ENCODE data around the gene NCOA4. TPM values are rescaled to one million over a fixed set of nuclear protein-coding genes. Genes with fewer than 3 reads are reported as not detected.

NCOA4 gene
- total RNA-seq, 1 experiment from 2014 or later: 68.0 TPM

DNA sequence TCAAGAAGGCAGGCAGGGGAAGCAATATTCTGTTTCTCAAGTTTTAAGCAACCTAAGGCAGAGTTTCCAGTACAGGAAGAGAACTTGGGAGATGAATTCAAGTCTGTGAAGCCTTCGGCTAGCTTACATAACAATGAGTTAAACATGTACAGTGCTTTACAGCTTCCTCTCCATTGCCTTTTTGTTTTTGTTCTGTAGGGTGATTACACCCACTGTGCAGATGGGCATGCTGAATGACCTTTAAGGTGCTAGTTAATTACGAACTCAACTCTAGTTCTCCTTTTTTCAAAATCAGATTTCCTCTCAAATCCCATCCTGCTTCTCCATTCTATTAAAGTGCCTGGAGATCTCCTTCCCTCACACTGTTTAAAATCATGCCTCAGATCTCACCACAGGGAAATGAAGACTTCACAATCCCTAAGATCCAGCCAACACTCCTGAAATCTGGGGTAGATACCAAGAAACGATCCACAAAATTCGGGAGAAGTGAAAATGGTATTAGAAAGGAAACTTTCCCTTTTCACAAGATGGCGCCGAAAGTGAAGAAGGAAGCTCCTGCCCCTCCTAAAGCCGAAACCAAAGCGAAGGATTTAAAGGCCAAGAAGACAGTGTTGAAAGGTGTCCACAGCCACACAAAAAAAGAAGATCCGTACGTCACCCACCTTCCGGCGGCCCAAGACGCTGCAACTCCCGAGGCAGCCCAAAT is 32.5 kb upstream of the NCOA4 start:
- H3K36me3 ChIP-seq (ENCODE audit: control insufficient read depth in 1 of 2, insufficient read depth in 2 of 2, low read length in 2 of 2): no peaks in the 10 kb centered on the region
- H3K27me3 ChIP-seq (ENCODE audit: insufficient read depth, low read length): no peaks in the 10 kb centered on the region
- DNase-seq (ENCODE audit: low read depth, low spot score) (no peak), ATAC-seq (no peak)
- H3K4me1 ChIP-seq (ENCODE audit: control insufficient read depth in 1 of 2, insufficient read depth in 2 of 2, low read length in 2 of 2): no peaks in the 10 kb centered on the region
- ChIA-PET CTCF (no interaction called here), POLR2A (no interaction called here), RAD21 (ENCODE audit: low non-redundant PET in 1 of 2, low total read pairs in 2 of 2, uncharacterized antibody in 2 of 2, unreplicated experiment in 2 of 2) (no interaction called here)
- H3K9me2 ChIP-seq (ENCODE audit: insufficient read depth): no peaks in the 10 kb centered on the region
- no peak overlapping the region for H3K4me3 ChIP-seq (replicated peaks in 1 of 2; ENCODE audit: low read depth in 1 of 2, low read length in 2 of 2)
- no peaks in the 10 kb centered on the region for H3K79me2 ChIP-seq (ENCODE audit: insufficient read depth, low read length)
- no peak overlapping the region for H3K9ac ChIP-seq (ENCODE audit: low read length)
- H3K27ac ChIP-seq (ENCODE audit: low read depth, low read length): no peak overlapping the region
- TF ChIP-seq RAD21 (IDR thresholded peaks at IDR 0.05; ENCODE audit: low read depth) (no peak), YY1 (IDR thresholded peaks at IDR 0.05; ENCODE audit: extremely low read depth, insufficient replicate concordance, low read depth, low read length) (no peak), SP1 (IDR thresholded peaks at IDR 0.05; ENCODE audit: low read depth) (no peak), TCF7L2 (IDR thresholded peaks at IDR 0.05; ENCODE audit: borderline replicate concordance, extremely low read depth, insufficient read depth, insufficient read length) (no peak), POLR2AphosphoS5 (IDR thresholded peaks at IDR 0.05; ENCODE audit: low read depth, low read length) (no peak), EZH2phosphoT487 (IDR thresholded peaks at IDR 0.05; ENCODE audit: borderline replicate concordance) (no peak), REST (IDR thresholded peaks at IDR 0.05; ENCODE audit: low read depth) (no peak), ELF1 (IDR thresholded peaks at IDR 0.05; ENCODE audit: borderline replicate concordance, low read depth) (no peak), CBX3 (IDR thresholded peaks at IDR 0.05; ENCODE audit: low read depth) (no peak), SRF (IDR thresholded peaks at IDR 0.05; ENCODE audit: low read depth) (no peak)
- TF ChIP-seq, protein P1, sequence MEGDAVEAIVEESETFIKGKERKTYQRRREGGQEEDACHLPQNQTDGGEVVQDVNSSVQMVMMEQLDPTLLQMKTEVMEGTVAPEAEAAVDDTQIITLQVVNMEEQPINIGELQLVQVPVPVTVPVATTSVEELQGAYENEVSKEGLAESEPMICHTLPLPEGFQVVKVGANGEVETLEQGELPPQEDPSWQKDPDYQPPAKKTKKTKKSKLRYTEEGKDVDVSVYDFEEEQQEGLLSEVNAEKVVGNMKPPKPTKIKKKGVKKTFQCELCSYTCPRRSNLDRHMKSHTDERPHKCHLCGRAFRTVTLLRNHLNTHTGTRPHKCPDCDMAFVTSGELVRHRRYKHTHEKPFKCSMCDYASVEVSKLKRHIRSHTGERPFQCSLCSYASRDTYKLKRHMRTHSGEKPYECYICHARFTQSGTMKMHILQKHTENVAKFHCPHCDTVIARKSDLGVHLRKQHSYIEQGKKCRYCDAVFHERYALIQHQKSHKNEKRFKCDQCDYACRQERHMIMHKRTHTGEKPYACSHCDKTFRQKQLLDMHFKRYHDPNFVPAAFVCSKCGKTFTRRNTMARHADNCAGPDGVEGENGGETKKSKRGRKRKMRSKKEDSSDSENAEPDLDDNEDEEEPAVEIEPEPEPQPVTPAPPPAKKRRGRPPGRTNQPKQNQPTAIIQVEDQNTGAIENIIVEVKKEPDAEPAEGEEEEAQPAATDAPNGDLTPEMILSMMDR (IDR thresholded peaks at IDR 0.05 in 2 of 3, conservative IDR thresholded peaks at IDR 0.05 in 1 of 3; ENCODE audit: borderline replicate concordance in 1 of 3, insufficient read depth in 1 of 3, low read depth in 2 of 3, low read length in 2 of 3): no peak
- TF ChIP-seq, protein P2, sequence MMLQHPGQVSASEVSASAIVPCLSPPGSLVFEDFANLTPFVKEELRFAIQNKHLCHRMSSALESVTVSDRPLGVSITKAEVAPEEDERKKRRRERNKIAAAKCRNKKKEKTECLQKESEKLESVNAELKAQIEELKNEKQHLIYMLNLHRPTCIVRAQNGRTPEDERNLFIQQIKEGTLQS (IDR thresholded peaks at IDR 0.05): no peak
- TF ChIP-seq, protein P3, sequence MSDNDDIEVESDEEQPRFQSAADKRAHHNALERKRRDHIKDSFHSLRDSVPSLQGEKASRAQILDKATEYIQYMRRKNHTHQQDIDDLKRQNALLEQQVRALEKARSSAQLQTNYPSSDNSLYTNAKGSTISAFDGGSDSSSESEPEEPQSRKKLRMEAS (IDR thresholded peaks at IDR 0.05): no peak
- H2AFZ ChIP-seq (ENCODE audit: low read depth, low read length, poor library complexity, severe bottlenecking): no peak overlapping the region
- BruUV-seq (replicated peaks): no TSS peak
- no peaks in the 10 kb centered on the region for H3K9me3 ChIP-seq (ENCODE audit: control insufficient read depth in 1 of 2, insufficient read depth in 1 of 2, low read depth in 1 of 2, low read length in 2 of 2)
- intact Hi-C loops (cut with micrococcal nuclease): no loop called here
- no peaks in the 10 kb centered on the region for H4K20me1 ChIP-seq (ENCODE audit: insufficient read depth)
- no peak overlapping the region for H3K4me2 ChIP-seq (ENCODE audit: low read length)

All from HCT116 (cell line).